Mesothelial cell of epicardium (in vitro differentiated cells): ENCODE data around the gene DMD. TPM values are rescaled to one million over a fixed set of nuclear protein-coding genes. Genes with fewer than 3 reads are reported as not detected.

ENCODE experiments used
- DNase-seq, 2 experiments: peaks; one replicate each; pipeline ENCODE4 v3.0.0; 2021; ENCODE audit warnings: low spot score in 2 of 2; ENCODE audit not compliant: unreplicated experiment in 2 of 2
- H3K27ac Mint-ChIP-seq: 2 replicates; pipeline ENCODE4 v1.8.0; 2021; ENCODE audit warnings: mixed read lengths
- H3K27me3 Mint-ChIP-seq: 2 replicates; pipeline ENCODE4 v1.8.0; 2021; ENCODE audit warnings: low read depth, mixed read lengths
- H3K36me3 Mint-ChIP-seq: 2 replicates; pipeline ENCODE4 v1.8.0; 2021; ENCODE audit warnings: mixed read lengths
- H3K4me1 Mint-ChIP-seq: 2 replicates; pipeline ENCODE4 v1.8.0; 2021; ENCODE audit warnings: mixed read lengths
- H3K4me3 Mint-ChIP-seq: 2 replicates; pipeline ENCODE4 v1.8.0; 2021; ENCODE audit warnings: mild to moderate bottlenecking, moderate library complexity, mixed read lengths
- H3K9me3 Mint-ChIP-seq: 2 replicates; pipeline ENCODE4 v1.8.0; 2021; ENCODE audit warnings: mixed read lengths
- CTCF ChIP-seq: fragments of 200-600 bp; sonication (generic); IDR thresholded peaks from one replicate; pipeline ENCODE4 v1.5.0; 2021; ENCODE audit warnings: antibody characterized with exemption; ENCODE audit not compliant: unreplicated experiment
- total RNA-seq: library from RNA; stranded (reverse); gene quantifications from 3 replicates; pipeline ENCODE4 v1.2.1, GENCODE V29; 2021

The DMD gene
- total RNA-seq, 1 donor from 2014 or later = 79.4 TPM

- Mint-ChIP-seq H3K27ac (no peak overlapping the region), H3K9me3 (peaks cover 30% of the 10 kb centered on the region), H3K4me3 (no peak overlapping the region), H3K4me1 (peaks cover 4% of the 10 kb centered on the region), H3K36me3 (peaks cover 39% of the 10 kb centered on the region), H3K27me3 (no peaks in the 10 kb centered on the region)
- DNase-seq = no peak
- TF ChIP-seq CTCF = no peak
Observed at GRCh38 chrX:31124536-31124935, 2086.8 kb downstream of the DMD start.

GRCh38 chrX:31123335-31123734 is 2088.0 kb downstream of the DMD start:
- H3K4me3 Mint-ChIP-seq = no peak overlapping the region
- no peak for TF ChIP-seq CTCF

GRCh38 chrX:31117266-31117665 is 2094.1 kb downstream of the DMD start:
- Mint-ChIP-seq H3K4me3 (no peak overlapping the region), H3K36me3 (peaks cover 6% of the 10 kb centered on the region), H3K27ac (no peak overlapping the region), H3K4me1 (no peaks in the 10 kb centered on the region), H3K27me3 (peaks cover 18% of the 10 kb centered on the region), H3K9me3 (peaks cover 22% of the 10 kb centered on the region)
- DNase-seq = no peak
- TF ChIP-seq CTCF = no peak

More at GRCh38 chrX:31123335-31123734, 2088.0 kb downstream of the DMD start:
- Mint-ChIP-seq H3K27ac (no peak overlapping the region), H3K4me1 (peaks cover 4% of the 10 kb centered on the region), H3K27me3 (no peaks in the 10 kb centered on the region), H3K9me3 (peaks cover 33% of the 10 kb centered on the region), H3K36me3 (peaks cover 34% of the 10 kb centered on the region)
- no peak for DNase-seq

GRCh38 chrX:31115398-31115797 is 2096.0 kb downstream of the DMD start:
- TF ChIP-seq CTCF = no peak
- DNase-seq = no peak
- Mint-ChIP-seq H3K9me3 (peaks cover 36% of the 10 kb centered on the region), H3K27ac (no peak overlapping the region), H3K27me3 (peaks cover 18% of the 10 kb centered on the region), H3K4me3 (no peak overlapping the region), H3K4me1 (no peaks in the 10 kb centered on the region), H3K36me3 (peaks cover 3% of the 10 kb centered on the region)

GRCh38 chrX:31114858-31115257 is 2096.5 kb downstream of the DMD start:
- no peaks in the 10 kb centered on the region for H3K4me1 Mint-ChIP-seq
- DNase-seq = no peak
- no peak overlapping the region for H3K4me3 Mint-ChIP-seq
- no peak overlapping the region for H3K27ac Mint-ChIP-seq
- H3K27me3 Mint-ChIP-seq = peaks cover 18% of the 10 kb centered on the region
- TF ChIP-seq CTCF = no peak
- H3K36me3 Mint-ChIP-seq = peaks cover 3% of the 10 kb centered on the region
- H3K9me3 Mint-ChIP-seq = peaks cover 40% of the 10 kb centered on the region

GRCh38 chrX:31112226-31112999 is 2098.9 kb downstream of the DMD start:
- Mint-ChIP-seq H3K36me3 (no peaks in the 10 kb centered on the region), H3K27me3 (peaks cover 18% of the 10 kb centered on the region), H3K4me1 (no peaks in the 10 kb centered on the region), H3K9me3 (peaks cover 45% of the 10 kb centered on the region), H3K27ac (no peak overlapping the region), H3K4me3 (no peak overlapping the region)
- no peak for DNase-seq
- no peak for TF ChIP-seq CTCF
